ENCODE data around the gene ABCA6. TPM values are rescaled to one million over a fixed set of nuclear protein-coding genes. Genes with fewer than 3 reads are reported as not detected.

ABCA6 gene
- total and polyA plus RNA-seq, 2 of the 13 experiments (the other 11 are each of a cell fraction or from before 2014, with no cell fraction given), result 0.05 to 0.11 TPM

- TF ChIP-seq ATF2 (CRISPR knock-in tag; IDR thresholded peaks at IDR 0.05) (no peak; the same call in 1 of the 2 replicates), HMGXB4 (CRISPR knock-in tag; IDR thresholded peaks at IDR 0.05; ENCODE audit: borderline replicate concordance in 1 of 2, low read depth in 1 of 2) (no peak), ZNF335 (CRISPR knock-in tag; IDR thresholded peaks at IDR 0.05) (peak; percentile 52; the same call in 1 of the 2 replicates), PCBP2 (optimal IDR thresholded peaks at IDR 0.05; ENCODE audit: low read depth, low read length, poor library complexity, severe bottlenecking) (no peak), GATAD2A (CRISPR knock-in tag; IDR thresholded peaks at IDR 0.05) (peak; percentile 98), ZNF33A (CRISPR knock-in tag; IDR thresholded peaks at IDR 0.05; ENCODE audit: borderline replicate concordance) (0 out of 2 replicates have a peak, but pooled peaks have one; percentile 65), TFE3 (CRISPR knock-in tag; IDR thresholded peaks at IDR 0.05) (peak; percentile 85), ZNF350 (CRISPR knock-in tag; IDR thresholded peaks at IDR 0.05; ENCODE audit: borderline replicate concordance, low read depth) (no peak), NFYB (CRISPR knock-in tag; IDR thresholded peaks at IDR 0.05) (no peak), AFF4 (CRISPR knock-in tag; IDR thresholded peaks at IDR 0.05) (0 out of 2 replicates have a peak, but pooled peaks have one; percentile 34), ZNF34 (CRISPR knock-in tag; IDR thresholded peaks at IDR 0.05; ENCODE audit: borderline replicate concordance) (no peak), ZNF670 (CRISPR knock-in tag; IDR thresholded peaks at IDR 0.05; ENCODE audit: borderline replicate concordance) (peak; percentile 92), GMEB2 (CRISPR knock-in tag; IDR thresholded peaks at IDR 0.05; ENCODE audit: low read depth) (no peak), POLR2AphosphoS5 (IDR thresholded peaks at IDR 0.05; ENCODE audit: low read depth, low read length) (no peak), ZIK1 (CRISPR knock-in tag; IDR thresholded peaks at IDR 0.05; ENCODE audit: borderline replicate concordance, low read depth) (no peak)
Observed at GRCh38 chr17:69050999-69051775, 90.5 kb downstream of the ABCA6 start (continued).

All from HepG2 (cell line).